WTC11 (cell line): ENCODE measurements around the gene RUBCN.

Experiments used
- FOXK1 ChIP-seq: sonication (generic); formaldehyde crosslinking; IDR thresholded peaks from 2 replicates; pipeline ENCODE4 v1.8.0; 2022; ENCODE audit warnings: mild to moderate bottlenecking, moderate library complexity, missing genetic modification reagents
- FOXP1 ChIP-seq: sonication (generic); formaldehyde crosslinking; IDR thresholded peaks from 2 replicates; pipeline ENCODE4 v1.8.0; 2022; ENCODE audit warnings: missing genetic modification reagents, mild to moderate bottlenecking, moderate library complexity, borderline replicate concordance
- FOXP4 ChIP-seq: sonication (generic); formaldehyde crosslinking; IDR thresholded peaks from 2 replicates; pipeline ENCODE4 v1.8.0; 2022; ENCODE audit warnings: mild to moderate bottlenecking, missing genetic modification reagents
- USF1 ChIP-seq: sonication (generic); formaldehyde crosslinking; IDR thresholded peaks from 2 replicates; pipeline ENCODE4 v1.8.0; 2022; ENCODE audit warnings: mild to moderate bottlenecking, missing genetic modification reagents
- ZNF138 ChIP-seq: sonication (generic); formaldehyde crosslinking; conservative IDR thresholded peaks from 2 replicates; pipeline ENCODE4 v1.8.1; 2022; ENCODE audit warnings: mild to moderate bottlenecking, moderate library complexity, missing genetic modification reagents
- TF ChIP-seq, protein P1 (sequence below): fragments of 200-600 bp; IDR thresholded peaks from 2 replicates; pipeline ENCODE4 v1.8.0; 2022; ENCODE audit warnings: antibody characterized with exemption
- TF ChIP-seq, protein P2 (sequence below): sonication (generic); formaldehyde crosslinking; IDR thresholded peaks from 2 replicates; pipeline ENCODE4 v1.8.1; 2023; ENCODE audit warnings: mild to moderate bottlenecking, missing genetic modification reagents, moderate library complexity

GRCh38 chr3:197713477-197713822, 23.3 kb downstream of the RUBCN start:
- no peak for TF ChIP-seq USF1 (CRISPR knock-in tag)
- no peak for TF ChIP-seq FOXK1 (CRISPR knock-in tag)
- TF ChIP-seq, protein P1, sequence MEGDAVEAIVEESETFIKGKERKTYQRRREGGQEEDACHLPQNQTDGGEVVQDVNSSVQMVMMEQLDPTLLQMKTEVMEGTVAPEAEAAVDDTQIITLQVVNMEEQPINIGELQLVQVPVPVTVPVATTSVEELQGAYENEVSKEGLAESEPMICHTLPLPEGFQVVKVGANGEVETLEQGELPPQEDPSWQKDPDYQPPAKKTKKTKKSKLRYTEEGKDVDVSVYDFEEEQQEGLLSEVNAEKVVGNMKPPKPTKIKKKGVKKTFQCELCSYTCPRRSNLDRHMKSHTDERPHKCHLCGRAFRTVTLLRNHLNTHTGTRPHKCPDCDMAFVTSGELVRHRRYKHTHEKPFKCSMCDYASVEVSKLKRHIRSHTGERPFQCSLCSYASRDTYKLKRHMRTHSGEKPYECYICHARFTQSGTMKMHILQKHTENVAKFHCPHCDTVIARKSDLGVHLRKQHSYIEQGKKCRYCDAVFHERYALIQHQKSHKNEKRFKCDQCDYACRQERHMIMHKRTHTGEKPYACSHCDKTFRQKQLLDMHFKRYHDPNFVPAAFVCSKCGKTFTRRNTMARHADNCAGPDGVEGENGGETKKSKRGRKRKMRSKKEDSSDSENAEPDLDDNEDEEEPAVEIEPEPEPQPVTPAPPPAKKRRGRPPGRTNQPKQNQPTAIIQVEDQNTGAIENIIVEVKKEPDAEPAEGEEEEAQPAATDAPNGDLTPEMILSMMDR: no peak
- TF ChIP-seq FOXP4 (CRISPR knock-in tag): no peak
- TF ChIP-seq ZNF138: no peak
- no peak for TF ChIP-seq FOXP1 (CRISPR knock-in tag)
- TF ChIP-seq, protein P2, sequence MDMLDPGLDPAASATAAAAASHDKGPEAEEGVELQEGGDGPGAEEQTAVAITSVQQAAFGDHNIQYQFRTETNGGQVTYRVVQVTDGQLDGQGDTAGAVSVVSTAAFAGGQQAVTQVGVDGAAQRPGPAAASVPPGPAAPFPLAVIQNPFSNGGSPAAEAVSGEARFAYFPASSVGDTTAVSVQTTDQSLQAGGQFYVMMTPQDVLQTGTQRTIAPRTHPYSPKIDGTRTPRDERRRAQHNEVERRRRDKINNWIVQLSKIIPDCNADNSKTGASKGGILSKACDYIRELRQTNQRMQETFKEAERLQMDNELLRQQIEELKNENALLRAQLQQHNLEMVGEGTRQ (CRISPR knock-in tag): no peak
